PC-9 (cell line): ENCODE results near the gene HK3.

Source experiments
- CTCF ChIP-seq: fragments of 200-600 bp; sonication (generic); conservative IDR thresholded peaks from 2 replicates; pipeline ENCODE4 v1.6.1; 2017; ENCODE audit warnings: mixed run types, antibody characterized with exemption, mild to moderate bottlenecking, moderate library complexity
- EZH2 ChIP-seq: fragments of 200-600 bp; sonication (generic); IDR thresholded peaks from 2 replicates; pipeline ENCODE4 v1.8.0; 2017; ENCODE audit warnings: antibody characterized with exemption, low read depth

GRCh38 chr5:176943816-176944215 lies 44.7 kb upstream of the HK3 start:
- TF ChIP-seq CTCF (no peak), EZH2 (no peak)
